ENCODE data around the gene GALNT17.

Gene GALNT17

GRCh38 chr7:71285571-71286145 is 153.7 kb downstream of the GALNT17 start:
- no peak for DNase-seq (ENCODE audit: low spot score)

GRCh38 chr7:71286336-71286735 is 154.4 kb downstream of the GALNT17 start:
- DNase-seq (ENCODE audit: low spot score): peak; percentile 29

- no peak for DNase-seq (ENCODE audit: low spot score)
Observed at GRCh38 chr7:71286924-71287323, 155.0 kb downstream of the GALNT17 start.

- peak; percentile 47 for DNase-seq (ENCODE audit: low spot score)
Observed at GRCh38 chr7:71290452-71290851, 158.5 kb downstream of the GALNT17 start.

- no peak for DNase-seq (ENCODE audit: low spot score)
Observed at GRCh38 chr7:71298378-71298777, 166.4 kb downstream of the GALNT17 start.

- DNase-seq (ENCODE audit: low spot score): no peak
Observed at GRCh38 chr7:71300086-71300485, 168.1 kb downstream of the GALNT17 start.

GRCh38 chr7:71300603-71301002 is 168.7 kb downstream of the GALNT17 start:
- no peak for DNase-seq (ENCODE audit: low spot score)

GRCh38 chr7:71301167-71301566 is 169.2 kb downstream of the GALNT17 start:
- no peak for DNase-seq (ENCODE audit: low spot score)

GRCh38 chr7:71303566-71303965 is 171.6 kb downstream of the GALNT17 start:
- DNase-seq (ENCODE audit: low spot score): no peak

GRCh38 chr7:71308096-71308495 is 176.2 kb downstream of the GALNT17 start:
- DNase-seq (ENCODE audit: low spot score): peak; percentile 25

- peak; percentile 58 for DNase-seq (ENCODE audit: low spot score)
Observed at GRCh38 chr7:71311576-71311975, 179.6 kb downstream of the GALNT17 start.

- no peak for DNase-seq (ENCODE audit: low spot score)
Observed at GRCh38 chr7:71312755-71313490, 181.0 kb downstream of the GALNT17 start.

- DNase-seq (ENCODE audit: low spot score): no peak
Observed at GRCh38 chr7:71313553-71313952, 181.6 kb downstream of the GALNT17 start.

GRCh38 chr7:71320916-71321315 is 189.0 kb downstream of the GALNT17 start:
- DNase-seq (ENCODE audit: low spot score): no peak

GRCh38 chr7:71322201-71322600 is 190.3 kb downstream of the GALNT17 start:
- DNase-seq (ENCODE audit: low spot score): no peak

- DNase-seq (ENCODE audit: low spot score): no peak
Observed at GRCh38 chr7:71323726-71324125, 191.8 kb downstream of the GALNT17 start.

GRCh38 chr7:71325151-71325550 is 193.2 kb downstream of the GALNT17 start:
- no peak for DNase-seq (ENCODE audit: low spot score)

GRCh38 chr7:71326595-71326994 is 194.7 kb downstream of the GALNT17 start:
- no peak for DNase-seq (ENCODE audit: low spot score)

- DNase-seq (ENCODE audit: low spot score): no peak
Observed at GRCh38 chr7:71327946-71328345, 196.0 kb downstream of the GALNT17 start.

- no peak for DNase-seq (ENCODE audit: low spot score)
Observed at GRCh38 chr7:71329030-71329660, 197.2 kb downstream of the GALNT17 start.

GRCh38 chr7:71332207-71332606 is 200.3 kb downstream of the GALNT17 start:
- no peak for DNase-seq (ENCODE audit: low spot score)

GRCh38 chr7:71334541-71334940 is 202.6 kb downstream of the GALNT17 start:
- no peak for DNase-seq (ENCODE audit: low spot score)

GRCh38 chr7:71338866-71339265 is 206.9 kb downstream of the GALNT17 start:
- no peak for DNase-seq (ENCODE audit: low spot score)
